Hematopoietic multipotent progenitor cell treated with erythropoietin and hydrocortisone succinate and interleukin-3 and kit ligand, for 4 days (in vitro differentiated cells): ENCODE results near the gene INA.
"Not testable (repeated sequence)": the region's sequence is repeated elsewhere in the genome, so short reads cannot be mapped to it uniquely, and the experiment has no call there.

Source experiments
- DNase-seq: peaks from one replicate; pipeline ENCODE4 v3.0.0-alpha.2; 2015

INA gene

DNA sequence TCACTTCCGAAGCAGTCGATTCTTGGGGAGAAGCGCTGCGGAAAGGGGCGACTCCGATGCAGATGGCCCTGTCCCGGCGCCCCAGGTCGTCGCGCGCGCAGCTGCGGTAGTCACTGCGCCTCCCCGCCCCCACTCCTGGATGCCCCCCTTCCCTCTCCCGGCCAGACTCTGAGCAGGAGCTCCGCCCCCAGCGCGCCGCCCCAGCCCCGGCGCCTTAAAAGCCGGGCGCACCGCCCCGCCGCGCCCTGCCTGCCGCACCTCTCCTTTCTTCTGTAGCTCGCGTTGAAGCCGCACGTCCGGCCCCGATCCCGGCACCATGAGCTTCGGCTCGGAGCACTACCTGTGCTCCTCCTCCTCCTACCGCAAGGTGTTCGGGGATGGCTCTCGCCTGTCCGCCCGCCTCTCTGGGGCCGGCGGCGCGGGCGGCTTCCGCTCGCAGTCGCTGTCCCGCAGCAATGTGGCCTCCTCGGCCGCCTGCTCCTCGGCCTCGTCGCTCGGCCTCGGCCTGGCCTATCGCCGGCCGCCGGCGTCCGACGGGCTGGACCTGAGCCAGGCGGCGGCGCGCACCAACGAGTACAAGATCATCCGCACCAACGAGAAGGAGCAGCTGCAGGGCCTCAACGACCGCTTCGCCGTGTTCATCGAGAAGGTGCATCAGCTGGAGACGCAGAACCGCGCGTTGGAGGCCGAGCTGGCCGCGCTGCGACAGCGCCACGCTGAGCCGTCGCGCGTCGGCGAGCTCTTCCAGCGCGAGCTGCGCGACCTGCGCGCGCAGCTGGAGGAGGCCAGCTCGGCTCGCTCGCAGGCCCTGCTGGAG lies at the start of gene INA:
TSS of gene INA (plus strand) at position 243 of the 817 bp plus-strand sequence. CDS start at position 317, 74 bp downstream.
- DNase-seq, result peak; percentile 75

DNA sequence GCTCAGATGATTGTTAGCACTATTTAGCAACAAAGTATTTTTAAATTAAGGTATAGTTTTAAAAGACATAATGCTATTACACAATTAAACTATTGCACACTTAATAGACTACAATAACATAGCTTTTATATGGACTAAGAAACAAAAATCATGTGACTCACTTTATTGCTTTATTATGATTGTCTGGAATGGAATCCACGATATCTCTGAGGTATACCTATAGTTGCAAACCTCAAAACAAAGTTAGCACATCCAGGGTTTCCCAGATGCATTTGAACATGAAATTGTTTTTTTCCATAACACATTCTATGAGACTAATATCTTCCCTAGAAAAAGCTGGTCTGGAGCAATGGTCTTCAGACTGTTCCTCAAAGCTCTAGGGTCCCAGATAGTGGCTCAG lies 49.5 kb upstream of the INA start:
- DNase-seq, result no peak

DNA sequence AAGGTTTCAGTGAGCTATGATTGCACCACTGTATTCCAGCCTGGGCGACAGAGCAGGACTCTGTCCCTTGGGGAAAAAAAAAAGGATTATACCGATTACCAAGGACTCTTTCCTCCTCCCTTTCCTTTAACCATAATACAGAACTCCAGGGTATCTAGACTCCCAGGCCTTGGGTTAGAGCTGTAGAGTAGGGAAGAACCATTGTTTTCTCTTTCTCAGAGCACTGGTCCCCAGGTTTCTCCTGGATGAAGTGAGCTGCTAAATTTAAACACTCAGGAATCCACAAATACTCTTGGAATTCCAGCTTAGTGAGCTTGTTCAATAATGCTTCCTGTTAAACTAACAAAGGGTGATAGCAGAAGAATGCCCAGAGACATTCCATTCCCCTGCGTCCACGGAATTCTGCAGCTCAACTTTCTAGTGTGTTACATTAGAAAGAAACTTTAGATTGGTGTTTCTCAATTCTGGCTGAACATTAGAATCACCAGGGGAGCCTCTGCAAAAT lies 45.8 kb upstream of the INA start:
- DNase-seq, result no peak

DNA sequence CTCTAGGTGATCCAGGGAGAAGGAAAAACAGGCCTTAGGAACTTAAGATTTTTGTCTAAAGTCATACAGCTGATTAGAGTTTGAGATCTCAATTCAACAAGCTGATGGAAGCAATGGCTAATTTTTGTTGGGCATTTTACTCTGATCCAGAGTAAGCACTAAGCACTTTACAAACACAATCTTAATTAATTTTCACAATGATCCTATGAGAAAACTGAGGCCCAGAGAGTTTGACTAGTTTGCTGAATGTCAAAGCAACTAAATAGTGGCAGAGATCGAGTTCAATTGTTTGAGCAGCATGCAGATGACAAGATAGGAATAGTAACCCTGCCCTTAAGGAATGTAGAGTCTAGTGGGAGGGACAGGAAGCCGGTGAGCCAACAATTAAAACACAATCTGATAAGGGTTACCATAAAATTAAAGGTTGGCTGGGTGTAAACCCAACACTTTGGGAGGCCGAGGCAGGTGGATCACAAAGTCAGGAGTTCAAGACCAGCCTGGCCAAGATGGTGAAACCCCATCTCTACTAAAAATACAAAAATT lies 44.7 kb upstream of the INA start:
- DNase-seq, result no peak

DNA sequence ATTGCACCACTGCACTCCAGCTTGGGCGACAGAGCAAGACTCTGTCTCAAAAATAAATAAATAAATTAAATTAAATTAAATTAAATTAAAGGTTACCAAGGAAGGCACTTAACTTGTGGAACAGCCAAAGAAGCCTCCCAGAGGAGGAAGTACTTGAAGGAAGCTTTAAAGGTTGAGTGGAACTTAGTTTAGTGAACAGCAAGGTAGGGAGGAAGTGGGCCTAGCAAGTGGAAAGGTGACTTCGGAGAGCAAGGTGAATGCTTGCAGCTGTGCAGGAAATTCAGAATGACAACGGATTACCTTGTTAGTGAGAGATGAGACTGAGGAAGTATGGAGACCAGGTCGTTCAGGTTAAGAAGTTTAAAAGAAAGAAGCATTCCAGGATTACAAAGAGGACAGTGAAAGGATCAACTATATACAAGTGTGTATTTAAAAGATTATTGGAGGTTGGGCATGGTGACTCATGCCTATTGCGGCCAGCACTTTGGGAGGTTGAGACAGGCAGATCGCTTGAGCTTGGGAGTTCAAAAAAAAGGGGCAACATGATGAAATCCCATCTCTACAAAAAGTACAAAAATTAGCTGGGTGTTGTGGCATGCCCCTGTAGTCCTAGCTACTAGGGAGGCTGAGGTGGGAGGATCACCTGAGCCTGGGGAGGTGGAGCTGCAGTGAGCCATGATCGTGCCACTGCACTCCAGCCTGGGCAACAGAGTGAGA lies 44.0 kb upstream of the INA start:
- no peak for DNase-seq

DNA sequence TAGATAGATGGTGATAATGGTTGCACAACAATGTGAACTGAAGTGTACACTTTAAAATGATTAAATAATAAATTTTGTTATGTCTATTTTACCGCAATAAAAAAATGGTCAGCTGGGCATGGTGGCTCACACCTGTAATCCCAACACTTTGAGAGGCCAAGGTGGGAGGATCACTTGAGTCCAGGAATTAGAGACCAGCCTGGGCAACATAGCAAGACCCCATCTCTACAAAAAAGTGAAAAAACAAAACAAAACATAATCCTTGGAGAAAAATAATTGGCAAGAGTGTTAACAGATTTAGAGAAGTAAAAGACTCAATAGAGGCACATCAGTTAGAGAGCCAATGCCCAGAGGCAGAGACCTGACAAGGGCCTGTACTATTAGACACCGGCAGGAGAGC lies 41.2 kb upstream of the INA start:
- no peak for DNase-seq

DNA sequence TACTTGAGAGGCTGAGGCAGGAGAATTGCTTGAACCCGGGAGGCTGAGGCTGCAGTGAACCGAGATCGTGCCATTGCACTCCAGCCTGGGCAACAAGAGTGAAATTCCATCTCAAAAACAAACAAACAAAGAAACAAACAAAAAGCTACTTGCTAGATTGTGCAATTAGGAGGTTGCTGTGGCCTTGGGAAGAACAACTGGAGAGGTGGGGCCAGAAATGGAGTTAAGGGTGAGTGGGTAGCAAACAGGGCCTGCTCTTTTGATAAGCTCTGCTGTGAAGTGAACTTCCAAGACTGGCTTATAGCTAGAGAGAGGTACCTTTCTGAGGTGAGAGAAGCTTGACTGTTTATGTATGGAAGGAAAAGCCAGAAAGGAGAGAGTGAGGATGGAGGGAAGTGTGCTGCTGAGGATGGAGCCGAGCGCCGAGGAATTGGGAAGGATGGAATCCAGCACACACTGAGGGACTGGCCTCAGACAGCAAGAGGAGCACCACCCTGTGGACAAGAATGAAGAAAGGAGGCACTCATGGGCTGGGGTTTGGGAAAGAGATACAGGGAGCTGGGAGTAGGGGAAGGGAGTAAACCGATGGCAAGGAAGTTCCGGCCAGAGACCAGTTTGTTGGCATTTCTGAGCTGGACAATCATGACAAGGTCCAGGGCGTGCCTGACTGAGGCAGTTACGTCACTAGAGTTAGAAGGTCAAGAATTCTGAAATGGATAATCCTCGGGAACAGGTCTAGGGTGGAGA lies 38.3 kb upstream of the INA start:
- no peak for DNase-seq

DNA sequence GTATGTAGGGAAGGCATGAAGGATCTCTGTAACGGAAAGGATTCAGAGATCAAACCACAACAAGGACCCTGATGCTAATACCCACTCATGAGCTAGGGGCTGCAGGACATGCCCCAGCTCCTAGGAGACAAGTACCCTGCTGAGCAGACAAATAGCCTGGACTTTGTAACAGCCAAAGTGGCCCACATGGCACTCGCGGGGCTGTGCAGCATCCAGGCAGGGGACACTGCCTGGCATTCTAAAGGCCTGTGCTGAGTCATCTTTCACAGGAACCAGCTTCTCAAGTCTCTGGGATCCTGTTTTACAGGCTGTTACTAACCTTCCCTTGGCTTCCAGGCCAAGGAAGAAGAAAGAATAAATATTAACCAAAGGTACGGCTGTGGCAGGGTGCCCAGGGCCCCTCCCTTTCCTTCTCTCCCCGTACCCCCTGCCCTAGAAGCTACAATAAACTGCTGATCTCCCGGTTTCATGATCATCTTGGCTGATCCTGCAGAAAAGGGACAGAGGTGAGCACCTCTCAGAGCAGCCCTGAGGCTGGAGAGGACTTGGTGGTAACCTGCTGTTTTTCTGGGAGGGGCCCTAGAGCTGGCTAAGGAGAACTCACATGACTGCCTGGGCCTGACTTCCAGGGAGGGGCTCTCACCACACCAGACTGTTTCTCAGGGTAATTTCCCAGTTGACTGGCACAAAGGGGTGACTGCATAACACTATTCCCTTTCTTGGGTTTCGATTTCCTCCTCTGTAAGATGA lies 35.5 kb upstream of the INA start:
- peak; percentile 80 for DNase-seq

DNA sequence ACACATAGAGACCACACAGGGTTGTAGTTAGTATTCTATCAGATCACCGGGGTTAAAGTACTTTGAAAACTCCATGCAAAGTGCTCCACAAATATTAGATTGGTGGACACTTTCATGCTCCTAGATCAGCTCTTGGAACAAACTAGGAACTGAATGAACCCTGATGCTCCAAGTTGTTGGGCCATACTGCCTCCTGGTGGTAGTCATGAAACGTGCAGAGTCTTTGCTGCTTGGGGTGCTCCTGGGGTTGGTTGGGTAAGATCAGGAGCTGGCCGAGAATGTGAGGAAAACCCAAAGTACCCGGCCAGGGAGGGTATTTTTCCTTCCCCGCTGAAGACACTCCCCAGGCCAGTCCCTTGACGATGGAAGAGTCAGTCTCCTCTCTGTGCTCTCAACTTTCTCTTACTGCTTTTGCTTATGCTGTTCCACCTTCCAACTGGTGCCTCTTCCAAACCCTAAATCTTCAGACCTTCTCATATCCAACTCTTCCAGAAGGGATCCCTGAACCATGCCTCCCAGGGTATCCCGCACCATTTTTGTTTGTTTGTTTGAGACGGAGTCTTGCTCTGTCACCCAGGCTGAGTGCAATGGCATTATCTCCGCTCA lies 32.2 kb upstream of the INA start:
- peak; percentile 89 for DNase-seq

DNA sequence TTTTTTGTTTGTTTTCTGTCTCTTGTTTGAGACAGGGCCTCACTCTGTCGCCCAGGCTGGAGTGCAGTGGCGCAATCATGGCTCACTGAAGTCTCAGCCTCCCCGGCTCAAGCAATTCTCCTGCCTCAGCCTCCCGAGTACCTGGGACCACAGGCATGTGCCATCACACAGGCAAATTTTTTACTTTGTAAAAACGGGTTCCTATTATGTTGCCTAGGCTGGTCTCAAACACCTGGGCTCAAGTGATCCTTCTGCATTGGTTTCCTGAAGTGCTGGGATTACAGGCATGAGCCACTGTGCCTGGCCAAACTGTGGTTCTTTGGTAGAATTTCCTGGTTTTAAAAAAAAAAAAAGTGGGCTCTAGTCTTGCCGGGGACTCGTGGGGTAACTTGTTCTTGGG lies 31.4 kb upstream of the INA start, which contains the start of gene RPEL1:
TSS of gene RPEL1 (plus strand) at position 301 of the 400 bp plus-strand sequence. CDS start 110 bp downstream, outside the sequence.
- not testable (repeated sequence) for DNase-seq

DNA sequence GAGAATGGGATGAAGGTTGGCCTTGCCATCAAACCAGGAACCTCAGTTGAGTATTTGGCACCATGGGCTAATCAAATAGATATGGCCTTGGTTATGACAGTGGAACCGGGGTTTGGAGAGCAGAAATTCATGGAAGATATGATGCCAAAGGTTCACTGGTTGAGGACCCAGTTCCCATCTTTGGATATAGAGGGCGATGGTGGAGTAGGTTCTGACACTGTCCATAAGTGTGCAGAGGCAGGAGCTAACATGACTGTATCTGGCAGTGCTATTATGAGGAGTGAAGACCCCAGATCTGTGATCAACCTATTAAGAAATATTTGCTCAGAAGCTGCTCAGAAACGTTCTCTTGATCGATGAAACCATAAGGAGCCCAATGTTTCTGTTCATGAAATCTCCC lies 30.6 kb upstream of the INA start:
- peak; percentile 14 for DNase-seq

DNA sequence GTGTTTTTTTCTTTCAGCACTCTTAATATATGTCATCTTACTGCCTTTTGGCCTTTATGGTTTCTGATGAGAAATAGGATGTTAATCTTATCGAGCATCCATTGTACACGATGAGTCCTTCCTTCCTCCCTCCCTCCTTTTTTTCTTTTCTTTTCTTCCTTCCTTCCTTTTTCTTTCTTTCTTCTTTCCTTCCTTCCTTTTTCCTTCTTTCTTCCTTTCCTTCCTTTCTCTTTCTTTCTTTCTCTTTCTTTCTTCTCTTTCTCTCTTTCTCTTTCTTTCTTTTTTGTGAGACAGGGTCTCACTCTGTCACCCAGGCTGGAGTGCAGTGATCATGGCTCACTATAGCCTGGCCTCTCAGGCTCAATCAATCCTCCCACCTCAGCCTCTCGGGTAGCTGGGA lies 22.8 kb upstream of the INA start:
- DNase-seq, result no peak

DNA sequence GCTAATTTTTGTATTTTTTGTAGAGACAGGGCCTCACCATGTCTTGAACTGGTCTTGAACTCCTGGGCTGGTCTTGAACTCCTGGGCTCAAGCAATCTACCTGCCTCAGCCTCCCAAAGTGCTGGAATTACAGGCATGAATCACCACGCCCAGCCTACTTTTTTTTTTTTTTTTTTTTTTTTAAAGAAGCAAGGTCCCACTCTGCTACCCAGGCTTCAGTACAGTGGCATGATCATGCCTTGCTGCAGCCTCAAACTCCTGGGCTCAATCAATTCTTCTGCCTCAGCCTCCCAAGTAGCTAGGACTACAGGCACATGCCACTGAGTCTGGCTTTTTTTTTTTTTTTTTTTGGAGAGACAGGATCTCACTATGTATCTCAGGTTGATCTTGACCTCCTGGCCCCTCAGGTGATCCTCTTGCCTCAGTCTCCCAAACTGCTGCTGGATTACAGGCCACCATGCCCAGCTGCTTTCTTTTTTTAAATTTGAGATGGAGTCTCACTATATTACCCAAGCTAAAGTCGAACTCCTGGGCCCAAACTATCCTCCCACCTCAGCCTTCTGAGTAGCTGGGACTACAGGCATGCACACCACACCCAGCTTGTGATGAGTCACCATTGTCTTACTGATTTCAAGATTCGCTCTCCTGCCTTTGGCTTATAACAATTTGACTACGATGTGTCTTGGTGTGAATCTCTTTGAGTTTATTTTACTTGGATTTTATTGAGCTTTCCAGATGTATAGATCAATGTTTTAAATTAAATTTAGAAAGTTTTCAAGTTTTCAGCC lies 22.2 kb upstream of the INA start:
- DNase-seq, result peak; percentile 38

DNA sequence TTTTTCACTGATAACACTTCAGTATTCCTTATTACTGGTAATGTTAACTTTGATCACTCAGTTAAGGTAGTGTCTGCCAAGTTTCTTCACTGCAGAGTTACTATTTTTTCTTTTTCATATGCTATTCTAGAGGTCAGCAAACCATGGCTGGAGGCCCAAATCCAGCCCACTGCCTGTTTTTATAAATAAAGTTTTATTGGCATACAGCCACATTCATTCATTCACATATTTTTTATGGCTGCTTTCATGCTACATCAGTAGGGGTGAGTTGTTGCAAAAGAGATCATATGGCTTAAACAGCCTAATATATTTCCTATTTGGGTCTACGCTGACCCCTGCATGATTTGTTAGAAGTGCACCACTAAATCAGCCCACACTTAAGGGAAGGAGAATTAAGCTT lies 20.3 kb upstream of the INA start:
- DNase-seq, result no peak

DNA sequence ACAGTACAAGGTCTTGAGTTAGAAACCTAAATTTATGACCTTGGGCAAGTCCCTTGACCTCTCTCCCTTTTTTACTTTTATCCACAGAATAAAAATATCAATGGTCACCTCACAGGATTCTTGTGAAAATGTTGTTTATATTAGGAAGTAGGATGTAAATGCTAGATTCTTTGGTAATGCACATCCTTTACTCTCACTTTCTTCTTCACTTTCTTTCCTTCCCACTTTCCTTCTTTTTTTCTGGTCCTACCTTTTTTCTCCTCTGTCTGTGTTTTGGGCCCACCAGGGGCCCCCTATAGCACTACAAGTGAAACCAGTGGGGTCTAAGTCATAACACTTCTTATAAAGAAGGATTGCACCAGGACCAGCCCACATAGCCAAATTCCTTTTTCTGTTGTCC lies 19.1 kb upstream of the INA start:
- DNase-seq, result no peak

DNA sequence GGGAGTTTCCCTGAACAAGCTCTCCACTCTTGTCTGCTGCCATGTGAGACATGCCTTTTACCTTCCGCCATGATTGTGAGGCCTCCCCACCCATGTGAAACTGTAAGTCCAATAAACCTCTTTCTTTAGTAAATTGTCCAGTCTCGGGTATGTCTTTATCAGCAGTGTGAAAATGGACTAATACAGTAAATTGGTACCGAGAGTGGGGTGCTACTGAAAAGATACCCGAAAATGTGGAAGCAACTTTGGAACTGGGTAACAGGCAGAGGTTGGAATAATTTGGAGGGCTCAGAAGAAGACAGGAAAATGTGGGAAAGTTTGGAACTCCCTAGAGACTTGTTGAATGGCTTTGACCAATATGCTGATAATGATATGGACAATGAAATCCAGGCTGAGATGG lies 18.0 kb upstream of the INA start:
- DNase-seq, result not testable (repeated sequence)

DNA sequence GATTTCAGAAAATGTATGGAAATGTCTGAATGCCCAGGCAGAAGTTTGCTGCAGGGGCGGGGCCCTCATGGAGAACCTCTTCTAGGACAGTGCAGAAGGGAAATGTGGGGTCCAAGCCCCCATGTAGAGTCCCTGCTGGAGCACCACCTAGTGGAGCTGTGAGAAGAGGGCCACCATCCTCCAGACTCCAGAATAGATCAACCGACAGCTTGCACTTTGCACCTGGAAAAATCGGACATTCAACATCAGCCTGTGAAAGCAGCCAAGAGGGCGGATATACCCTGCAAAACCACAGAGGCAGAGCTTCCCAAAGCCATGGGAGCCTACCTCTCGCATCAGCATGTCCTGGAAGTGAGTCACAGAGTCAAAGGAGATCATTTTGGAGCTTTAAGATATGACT lies 16.9 kb upstream of the INA start:
- no peak for DNase-seq

DNA sequence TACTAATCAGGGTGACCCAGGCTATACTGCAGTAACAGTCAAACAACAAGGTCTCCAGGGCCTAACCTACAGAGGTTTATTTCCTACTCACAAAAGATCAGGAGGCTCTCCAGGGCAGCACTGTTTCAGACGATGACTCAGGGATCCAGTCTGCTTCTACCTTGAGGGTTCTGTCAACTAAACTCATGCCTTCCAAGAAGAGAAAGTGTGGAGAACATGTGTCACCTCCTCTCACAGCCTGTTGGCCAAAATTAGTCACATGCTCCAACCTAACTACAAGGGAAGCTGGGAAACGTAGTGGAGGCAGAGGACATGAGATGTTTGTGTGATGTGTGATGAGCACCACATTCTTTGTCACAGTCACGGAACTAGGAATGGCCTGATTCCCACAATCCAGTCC lies 14.7 kb upstream of the INA start:
- DNase-seq, result no peak

DNA sequence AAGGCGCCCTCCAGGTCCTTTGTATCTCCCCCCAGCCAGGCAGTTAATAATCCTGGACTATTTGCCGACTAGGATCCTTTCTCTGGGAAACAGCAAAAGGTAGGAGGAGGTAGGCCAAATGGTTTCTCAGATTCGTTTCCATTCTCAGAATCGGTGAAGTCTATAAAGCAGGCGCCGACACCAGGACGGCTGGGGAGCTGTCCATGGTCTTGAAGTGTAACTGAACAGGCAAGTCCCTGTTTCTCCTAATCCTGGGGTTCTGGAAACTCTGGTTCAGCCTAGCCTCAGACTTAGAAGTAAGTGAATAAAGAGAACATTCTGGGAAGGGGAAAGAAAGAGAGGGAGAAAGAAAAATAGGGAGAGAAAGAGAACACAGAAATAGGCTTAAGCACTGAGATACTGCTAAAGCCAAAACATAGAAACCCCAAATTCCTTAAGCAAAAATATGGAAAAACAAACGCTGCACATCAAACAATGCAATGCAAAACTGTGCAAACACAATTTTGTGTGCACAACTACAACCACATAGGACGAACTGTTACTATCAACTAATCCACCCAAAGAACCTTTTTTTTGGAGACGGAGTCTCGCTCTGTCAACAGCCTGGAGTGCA lies 11.1 kb upstream of the INA start:
- peak; percentile 83 for DNase-seq

DNA sequence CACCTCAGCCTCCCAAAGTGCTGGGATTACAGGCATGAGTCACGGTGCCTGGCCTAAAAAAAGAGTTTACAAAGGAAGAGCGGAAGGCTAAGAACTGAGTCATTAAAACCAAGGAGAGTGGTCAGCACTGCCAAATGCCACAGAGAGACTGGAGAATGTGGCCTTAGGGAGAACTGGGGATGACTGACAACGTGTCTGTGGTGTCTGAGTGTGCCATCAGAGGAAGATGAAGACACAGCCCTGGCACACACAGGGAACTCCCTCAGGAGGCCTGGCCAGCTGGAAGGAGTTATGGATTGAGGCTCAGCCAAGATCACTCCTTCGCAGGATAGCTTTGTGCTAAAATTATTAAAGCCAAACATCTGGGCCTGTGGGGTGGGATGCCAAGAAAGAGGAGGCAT lies 3.9 kb upstream of the INA start:
- DNase-seq, result no peak
